ENCODE data around the gene TMEM134. TPM values are rescaled to one million over a fixed set of nuclear protein-coding genes. Genes with fewer than 3 reads are reported as not detected.
A peak's percentile ranks its signal among the peaks of the same experiment; 100 is the strongest.

The TMEM134 gene
- total and polyA plus RNA-seq, 9 of the 15 experiments (the other 6 are each of a cell fraction or from before 2014, with no cell fraction given) = 0.63 to 48.4 (median 10.7) TPM

- no peak for TF ChIP-seq ZNF398 (CRISPR knock-in tag; IDR thresholded peaks at IDR 0.05)
- TF ChIP-seq PYGO2 (tag; IDR thresholded peaks at IDR 0.05) = no peak
- no peak for TF ChIP-seq NCOA6 (IDR thresholded peaks at IDR 0.05)
- no peak for TF ChIP-seq SNRNP70 (optimal IDR thresholded peaks at IDR 0.05; ENCODE audit: low read depth, low read length)
- peak in 1 of 2 experiments; percentile 68; a peak in 1 of 4 replicates for TF ChIP-seq SRF (CRISPR knock-in tag; IDR thresholded peaks at IDR 0.05)
- TF ChIP-seq HDAC3 (IDR thresholded peaks at IDR 0.05; ENCODE audit: borderline replicate concordance, partially characterized antibody) = no peak
- no peak for TF ChIP-seq EP300 (IDR thresholded peaks at IDR 0.05; ENCODE audit: low read length)
- no peak for TF ChIP-seq BMI1 (IDR thresholded peaks at IDR 0.05; ENCODE audit: low read length)
- TF ChIP-seq HOXB6 (CRISPR knock-in tag; IDR thresholded peaks at IDR 0.05; ENCODE audit: borderline replicate concordance) = no peak
- TF ChIP-seq POLR3G (IDR thresholded peaks at IDR 0.05; ENCODE audit: extremely low read depth, insufficient read length, insufficient replicate concordance) = no peak
- TF ChIP-seq FOXK1 (CRISPR knock-in tag; IDR thresholded peaks at IDR 0.05; ENCODE audit: borderline replicate concordance) = no peak; the same call in 1 of the 2 replicates
- no peak for TF ChIP-seq ZNF217 (CRISPR knock-in tag; IDR thresholded peaks at IDR 0.05)
- no peak for TF ChIP-seq IRF1 (CRISPR knock-in tag; IDR thresholded peaks at IDR 0.05; ENCODE audit: borderline replicate concordance)
- no peak for TF ChIP-seq ZNF347 (CRISPR knock-in tag; IDR thresholded peaks at IDR 0.05; ENCODE audit: low read depth)
- no peak for TF ChIP-seq HDAC2 (IDR thresholded peaks at IDR 0.05)
- no peak for TF ChIP-seq ZNF696 (CRISPR knock-in tag; conservative IDR thresholded peaks at IDR 0.05)
- no peak for TF ChIP-seq ZNF780A (CRISPR knock-in tag; IDR thresholded peaks at IDR 0.05)
- TF ChIP-seq JUN (IDR thresholded peaks at IDR 0.05; ENCODE audit: borderline replicate concordance, low read depth, low read length) = no peak
- TF ChIP-seq JUN (CRISPR knock-in tag; IDR thresholded peaks at IDR 0.05; ENCODE audit: borderline replicate concordance) = no peak
- no peak for TF ChIP-seq ZNF644 (tag; IDR thresholded peaks at IDR 0.05; ENCODE audit: low read depth)
- TF ChIP-seq MIER1 (IDR thresholded peaks at IDR 0.05; ENCODE audit: low read depth) = no peak
- TF ChIP-seq HNRNPL (IDR thresholded peaks at IDR 0.05; ENCODE audit: low read depth, low read length) = no peak
- TF ChIP-seq ETV1 (tag; conservative IDR thresholded peaks at IDR 0.05; ENCODE audit: low read depth) = peak; percentile 77; the same call in 1 of the 2 replicates
- TF ChIP-seq ZNF830 (CRISPR knock-in tag; IDR thresholded peaks at IDR 0.05) = no peak
- no peak for TF ChIP-seq PHTF2 (CRISPR knock-in tag; IDR thresholded peaks at IDR 0.05)
- no peak for TF ChIP-seq MLX (CRISPR knock-in tag; conservative IDR thresholded peaks at IDR 0.05)
Observed at GRCh38 chr11:67428052-67429001, 40.7 kb downstream of the TMEM134 start, which contains the start of gene RPS6KB2 (continued).

Data from K562 (cell line).